WTC11 (cell line): ENCODE measurements around the gene CFAP20DC. TPM values are rescaled to one million over a fixed set of nuclear protein-coding genes. Genes with fewer than 3 reads are reported as not detected.

ENCODE experiments used
- ATAC-seq: fragments of 200-7000 bp; cut with Tn5 transposase; 2 replicates; pipeline ENCODE4 v1.10.0; 2021; ENCODE audit warnings: mild to moderate bottlenecking, moderate library complexity
- CTCF ChIA-PET: fragments of 300-600 bp; sonication (Branson Sonifier 250); formaldehyde crosslinking; loops from one replicate; lab custom pipeline; 2021; ENCODE audit warnings: antibody characterized with exemption; lab: Charles Lee
- POLR2A ChIA-PET: fragments of 350-600 bp; sonication (Branson Sonifier 250); formaldehyde crosslinking; loops from one replicate; lab custom pipeline; 2021; ENCODE audit warnings: antibody characterized with exemption; lab: Charles Lee
- DNase-seq: peaks from one replicate; pipeline ENCODE4 v3.0.0; 2021; ENCODE audit warnings: low spot score
- H3K27ac Mint-ChIP-seq: 2 replicates; pipeline ENCODE4 v1.8.0; 2021; ENCODE audit warnings: mixed read lengths
- H3K27me3 Mint-ChIP-seq: 2 replicates; pipeline ENCODE4 v1.8.0; 2021; ENCODE audit warnings: low read depth, mild to moderate bottlenecking, moderate library complexity, mixed read lengths
- H3K36me3 Mint-ChIP-seq: 2 replicates; pipeline ENCODE4 v1.8.0; 2021; ENCODE audit warnings: mixed read lengths
- H3K4me1 Mint-ChIP-seq: 2 replicates; pipeline ENCODE4 v1.8.0; 2022; ENCODE audit warnings: mixed read lengths
- H3K4me3 Mint-ChIP-seq: 2 replicates; pipeline ENCODE4 v1.8.0; 2021; ENCODE audit warnings: mild to moderate bottlenecking, moderate library complexity, mixed read lengths
- H3K9me3 Mint-ChIP-seq: 2 replicates; pipeline ENCODE4 v1.8.0; 2021; ENCODE audit warnings: mixed read lengths
- ATF1 ChIP-seq: sonication (generic); formaldehyde crosslinking; IDR thresholded peaks from 2 replicates; pipeline ENCODE4 v1.8.1; 2023; ENCODE audit warnings: mild to moderate bottlenecking, moderate library complexity, missing genetic modification reagents
- ETV6 ChIP-seq: sonication (generic); formaldehyde crosslinking; IDR thresholded peaks from 2 replicates; pipeline ENCODE4 v1.8.1; 2022; ENCODE audit warnings: mild to moderate bottlenecking, missing genetic modification reagents
- NFYB ChIP-seq: sonication (generic); formaldehyde crosslinking; conservative IDR thresholded peaks from 2 replicates; pipeline ENCODE4 v1.8.0; 2022; ENCODE audit warnings: low read depth, missing genetic modification reagents
- NR1H2 ChIP-seq: sonication (generic); formaldehyde crosslinking; IDR thresholded peaks from 2 replicates; pipeline ENCODE4 v1.9.0; 2021; ENCODE audit warnings: mild to moderate bottlenecking, moderate library complexity, missing genetic modification reagents
- ZNF121 ChIP-seq: sonication (generic); formaldehyde crosslinking; IDR thresholded peaks from 2 replicates; pipeline ENCODE4 v1.8.0; 2023; ENCODE audit warnings: missing genetic modification reagents
- ZNF232 ChIP-seq: sonication (generic); formaldehyde crosslinking; IDR thresholded peaks from 2 replicates; pipeline ENCODE4 v1.8.0; 2022; ENCODE audit warnings: mild to moderate bottlenecking, missing genetic modification reagents
- total RNA-seq: library from RNA; stranded (reverse); gene quantifications from 3 replicates; pipeline ENCODE4 v1.2.3, GENCODE V29; 2021
- TF ChIP-seq, protein P1 (sequence below): fragments of 250-450 bp; sonication (Bioruptor Pico); IDR thresholded peaks from 2 replicates; pipeline ENCODE4 v1.9.0; 2021; ENCODE audit warnings: mild to moderate bottlenecking
- TF ChIP-seq, protein P2 (sequence below): sonication (generic); formaldehyde crosslinking; IDR thresholded peaks from 2 replicates; pipeline ENCODE4 v1.8.1; 2023; ENCODE audit warnings: mild to moderate bottlenecking, moderate library complexity, missing genetic modification reagents
- TF ChIP-seq, protein P3 (sequence below): sonication (generic); formaldehyde crosslinking; IDR thresholded peaks from 2 replicates; pipeline ENCODE4 v1.8.1; 2022; ENCODE audit warnings: low read depth, mild to moderate bottlenecking, moderate library complexity, missing genetic modification reagents, borderline replicate concordance
- TF ChIP-seq, protein P4 (sequence below): sonication (generic); formaldehyde crosslinking; IDR thresholded peaks from 2 replicates; pipeline ENCODE4 v1.8.1; 2022; ENCODE audit warnings: mild to moderate bottlenecking, moderate library complexity, missing genetic modification reagents
- TF ChIP-seq, protein P5 (sequence below): fragments of 200-600 bp; IDR thresholded peaks from 2 replicates; pipeline ENCODE4 v1.8.0; 2022; ENCODE audit warnings: antibody characterized with exemption
- TF ChIP-seq, protein P6 (sequence below): sonication (generic); formaldehyde crosslinking; IDR thresholded peaks from 2 replicates; pipeline ENCODE4 v1.8.0; 2023; ENCODE audit warnings: missing genetic modification reagents, mild to moderate bottlenecking, borderline replicate concordance
- TF ChIP-seq, protein P7 (sequence below): sonication (generic); formaldehyde crosslinking; IDR thresholded peaks from 2 replicates; pipeline ENCODE4 v1.8.1; 2022; ENCODE audit warnings: low read depth, missing genetic modification reagents, borderline replicate concordance
- TF ChIP-seq, protein P8 (sequence below): sonication (generic); formaldehyde crosslinking; conservative IDR thresholded peaks from 2 replicates; pipeline ENCODE4 v1.8.1; 2022; ENCODE audit warnings: mild to moderate bottlenecking, missing genetic modification reagents

The CFAP20DC gene
- total RNA-seq, 1 experiment from 2014 or later: 4.9 TPM

DNA sequence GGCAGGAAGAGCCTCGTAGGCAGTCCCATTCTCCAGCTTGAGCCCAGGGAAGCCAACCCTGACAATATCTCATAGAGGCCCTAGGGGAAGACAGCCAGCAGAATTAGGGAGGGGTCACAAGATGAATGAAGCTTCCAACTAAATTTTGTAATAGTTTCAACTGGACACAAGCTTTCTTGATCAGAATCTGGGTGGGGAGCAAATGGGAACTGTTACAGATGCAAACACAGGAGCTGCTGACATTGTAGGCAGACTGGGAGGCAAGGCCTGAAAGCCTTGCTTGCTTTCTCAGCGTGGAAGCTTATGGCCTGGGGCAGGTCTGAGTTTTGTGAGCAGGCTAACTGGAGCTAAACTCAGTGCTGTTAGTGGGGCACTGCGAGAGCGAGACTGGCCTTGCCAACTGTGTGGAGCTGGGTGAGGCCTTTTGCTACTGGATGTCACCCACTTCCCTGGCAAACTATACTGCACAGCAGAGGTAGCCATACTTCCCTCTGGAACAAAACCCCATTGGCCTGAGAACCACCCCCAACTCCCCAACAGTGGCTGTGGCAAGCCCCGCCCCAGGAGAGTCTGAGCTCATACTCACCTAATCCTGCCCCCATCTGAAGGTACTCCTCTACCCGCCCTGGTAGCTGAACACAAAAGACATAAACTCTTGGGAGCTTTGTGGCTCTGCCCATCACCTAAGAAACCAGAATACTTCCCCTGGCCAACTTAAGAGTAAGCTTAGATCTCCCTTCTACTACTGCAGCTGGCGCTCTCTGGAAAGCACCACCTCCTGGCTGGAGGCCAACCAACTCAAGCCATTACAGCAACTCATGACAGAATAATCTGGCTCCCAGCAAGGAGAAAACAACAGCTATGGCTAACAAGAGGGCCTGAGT is 42.9 kb downstream of the CFAP20DC start:
- ChIA-PET POLR2A (no interaction called here), CTCF (interaction anchor here (0.6 to 1.6 kb wide), 3 partner anchors 46 to 851 kb away, joined by 4 to 5 read pairs (median 5); no protein-coding TSS in a partner anchor)
- no peaks in the 10 kb centered on the region for H3K27me3 Mint-ChIP-seq
- no peaks in the 10 kb centered on the region; the same call in 1 of the 2 replicates for H3K36me3 Mint-ChIP-seq
- no peak overlapping the region for H3K27ac Mint-ChIP-seq
- H3K9me3 Mint-ChIP-seq: peaks cover 7% of the 10 kb centered on the region
- DNase-seq (no peak), ATAC-seq (no peak)
- TF ChIP-seq, protein P1, sequence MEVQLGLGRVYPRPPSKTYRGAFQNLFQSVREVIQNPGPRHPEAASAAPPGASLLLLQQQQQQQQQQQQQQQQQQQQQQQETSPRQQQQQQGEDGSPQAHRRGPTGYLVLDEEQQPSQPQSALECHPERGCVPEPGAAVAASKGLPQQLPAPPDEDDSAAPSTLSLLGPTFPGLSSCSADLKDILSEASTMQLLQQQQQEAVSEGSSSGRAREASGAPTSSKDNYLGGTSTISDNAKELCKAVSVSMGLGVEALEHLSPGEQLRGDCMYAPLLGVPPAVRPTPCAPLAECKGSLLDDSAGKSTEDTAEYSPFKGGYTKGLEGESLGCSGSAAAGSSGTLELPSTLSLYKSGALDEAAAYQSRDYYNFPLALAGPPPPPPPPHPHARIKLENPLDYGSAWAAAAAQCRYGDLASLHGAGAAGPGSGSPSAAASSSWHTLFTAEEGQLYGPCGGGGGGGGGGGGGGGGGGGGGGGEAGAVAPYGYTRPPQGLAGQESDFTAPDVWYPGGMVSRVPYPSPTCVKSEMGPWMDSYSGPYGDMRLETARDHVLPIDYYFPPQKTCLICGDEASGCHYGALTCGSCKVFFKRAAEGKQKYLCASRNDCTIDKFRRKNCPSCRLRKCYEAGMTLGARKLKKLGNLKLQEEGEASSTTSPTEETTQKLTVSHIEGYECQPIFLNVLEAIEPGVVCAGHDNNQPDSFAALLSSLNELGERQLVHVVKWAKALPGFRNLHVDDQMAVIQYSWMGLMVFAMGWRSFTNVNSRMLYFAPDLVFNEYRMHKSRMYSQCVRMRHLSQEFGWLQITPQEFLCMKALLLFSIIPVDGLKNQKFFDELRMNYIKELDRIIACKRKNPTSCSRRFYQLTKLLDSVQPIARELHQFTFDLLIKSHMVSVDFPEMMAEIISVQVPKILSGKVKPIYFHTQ: no peak
- TF ChIP-seq NFYB (CRISPR knock-in tag): no peak
- H3K4me1 Mint-ChIP-seq: no peaks in the 10 kb centered on the region
- no peak overlapping the region for H3K4me3 Mint-ChIP-seq

DNA sequence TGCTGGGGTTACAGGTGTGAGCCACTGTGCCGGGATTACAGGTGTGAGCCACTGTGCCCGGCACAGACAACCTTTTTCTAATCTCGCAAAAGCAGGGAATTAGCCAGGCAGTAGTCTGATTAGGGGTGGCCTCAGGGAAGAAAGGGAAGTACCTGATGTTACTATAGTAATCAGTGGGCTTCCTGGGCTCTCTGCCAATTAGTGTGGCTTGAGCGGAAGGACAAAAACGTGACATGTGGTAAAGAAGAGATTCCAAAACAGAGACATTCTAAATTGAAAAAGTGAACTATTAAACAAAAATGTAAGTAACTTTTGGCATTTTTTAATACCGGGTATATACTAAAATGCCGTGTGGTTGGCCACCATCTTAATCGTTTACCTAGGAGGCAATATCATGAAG is 48.1 kb downstream of the CFAP20DC start:
- Mint-ChIP-seq H3K4me1 (peaks cover 3% of the 10 kb centered on the region; the same call in 1 of the 2 replicates), H3K9me3 (peaks cover 5% of the 10 kb centered on the region), H3K36me3 (no peaks in the 10 kb centered on the region), H3K27ac (no peak overlapping the region), H3K4me3 (no peak overlapping the region), H3K27me3 (no peaks in the 10 kb centered on the region)
- ATAC-seq: no peak
- CTCF ChIA-PET: no interaction called here
- DNase-seq: no peak
- POLR2A ChIA-PET: no interaction called here
- TF ChIP-seq, protein P2, sequence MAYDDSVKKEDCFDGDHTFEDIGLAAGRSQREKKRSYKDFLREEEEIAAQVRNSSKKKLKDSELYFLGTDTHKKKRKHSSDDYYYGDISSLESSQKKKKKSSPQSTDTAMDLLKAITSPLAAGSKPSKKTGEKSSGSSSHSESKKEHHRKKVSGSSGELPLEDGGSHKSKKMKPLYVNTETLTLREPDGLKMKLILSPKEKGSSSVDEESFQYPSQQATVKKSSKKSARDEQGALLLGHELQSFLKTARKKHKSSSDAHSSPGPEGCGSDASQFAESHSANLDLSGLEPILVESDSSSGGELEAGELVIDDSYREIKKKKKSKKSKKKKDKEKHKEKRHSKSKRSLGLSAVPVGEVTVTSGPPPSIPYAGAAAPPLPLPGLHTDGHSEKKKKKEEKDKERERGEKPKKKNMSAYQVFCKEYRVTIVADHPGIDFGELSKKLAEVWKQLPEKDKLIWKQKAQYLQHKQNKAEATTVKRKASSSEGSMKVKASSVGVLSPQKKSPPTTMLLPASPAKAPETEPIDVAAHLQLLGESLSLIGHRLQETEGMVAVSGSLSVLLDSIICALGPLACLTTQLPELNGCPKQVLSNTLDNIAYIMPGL (CRISPR knock-in tag): no peak
- TF ChIP-seq ETV6 (CRISPR knock-in tag) (no peak), ATF1 (CRISPR knock-in tag) (no peak), NR1H2 (CRISPR knock-in tag) (no peak), ZNF121 (CRISPR knock-in tag) (no peak), ZNF232 (no peak)
- TF ChIP-seq, protein P3, sequence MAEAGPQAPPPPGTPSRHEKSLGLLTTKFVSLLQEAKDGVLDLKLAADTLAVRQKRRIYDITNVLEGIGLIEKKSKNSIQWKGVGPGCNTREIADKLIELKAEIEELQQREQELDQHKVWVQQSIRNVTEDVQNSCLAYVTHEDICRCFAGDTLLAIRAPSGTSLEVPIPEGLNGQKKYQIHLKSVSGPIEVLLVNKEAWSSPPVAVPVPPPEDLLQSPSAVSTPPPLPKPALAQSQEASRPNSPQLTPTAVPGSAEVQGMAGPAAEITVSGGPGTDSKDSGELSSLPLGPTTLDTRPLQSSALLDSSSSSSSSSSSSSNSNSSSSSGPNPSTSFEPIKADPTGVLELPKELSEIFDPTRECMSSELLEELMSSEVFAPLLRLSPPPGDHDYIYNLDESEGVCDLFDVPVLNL (CRISPR knock-in tag): no peak
- TF ChIP-seq, protein P4, sequence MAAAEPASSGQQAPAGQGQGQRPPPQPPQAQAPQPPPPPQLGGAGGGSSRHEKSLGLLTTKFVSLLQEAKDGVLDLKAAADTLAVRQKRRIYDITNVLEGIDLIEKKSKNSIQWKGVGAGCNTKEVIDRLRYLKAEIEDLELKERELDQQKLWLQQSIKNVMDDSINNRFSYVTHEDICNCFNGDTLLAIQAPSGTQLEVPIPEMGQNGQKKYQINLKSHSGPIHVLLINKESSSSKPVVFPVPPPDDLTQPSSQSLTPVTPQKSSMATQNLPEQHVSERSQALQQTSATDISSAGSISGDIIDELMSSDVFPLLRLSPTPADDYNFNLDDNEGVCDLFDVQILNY (CRISPR knock-in tag): no peak
- TF ChIP-seq, protein P5, sequence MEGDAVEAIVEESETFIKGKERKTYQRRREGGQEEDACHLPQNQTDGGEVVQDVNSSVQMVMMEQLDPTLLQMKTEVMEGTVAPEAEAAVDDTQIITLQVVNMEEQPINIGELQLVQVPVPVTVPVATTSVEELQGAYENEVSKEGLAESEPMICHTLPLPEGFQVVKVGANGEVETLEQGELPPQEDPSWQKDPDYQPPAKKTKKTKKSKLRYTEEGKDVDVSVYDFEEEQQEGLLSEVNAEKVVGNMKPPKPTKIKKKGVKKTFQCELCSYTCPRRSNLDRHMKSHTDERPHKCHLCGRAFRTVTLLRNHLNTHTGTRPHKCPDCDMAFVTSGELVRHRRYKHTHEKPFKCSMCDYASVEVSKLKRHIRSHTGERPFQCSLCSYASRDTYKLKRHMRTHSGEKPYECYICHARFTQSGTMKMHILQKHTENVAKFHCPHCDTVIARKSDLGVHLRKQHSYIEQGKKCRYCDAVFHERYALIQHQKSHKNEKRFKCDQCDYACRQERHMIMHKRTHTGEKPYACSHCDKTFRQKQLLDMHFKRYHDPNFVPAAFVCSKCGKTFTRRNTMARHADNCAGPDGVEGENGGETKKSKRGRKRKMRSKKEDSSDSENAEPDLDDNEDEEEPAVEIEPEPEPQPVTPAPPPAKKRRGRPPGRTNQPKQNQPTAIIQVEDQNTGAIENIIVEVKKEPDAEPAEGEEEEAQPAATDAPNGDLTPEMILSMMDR: no peak
- TF ChIP-seq, protein P1: no peak
- TF ChIP-seq, protein P6, sequence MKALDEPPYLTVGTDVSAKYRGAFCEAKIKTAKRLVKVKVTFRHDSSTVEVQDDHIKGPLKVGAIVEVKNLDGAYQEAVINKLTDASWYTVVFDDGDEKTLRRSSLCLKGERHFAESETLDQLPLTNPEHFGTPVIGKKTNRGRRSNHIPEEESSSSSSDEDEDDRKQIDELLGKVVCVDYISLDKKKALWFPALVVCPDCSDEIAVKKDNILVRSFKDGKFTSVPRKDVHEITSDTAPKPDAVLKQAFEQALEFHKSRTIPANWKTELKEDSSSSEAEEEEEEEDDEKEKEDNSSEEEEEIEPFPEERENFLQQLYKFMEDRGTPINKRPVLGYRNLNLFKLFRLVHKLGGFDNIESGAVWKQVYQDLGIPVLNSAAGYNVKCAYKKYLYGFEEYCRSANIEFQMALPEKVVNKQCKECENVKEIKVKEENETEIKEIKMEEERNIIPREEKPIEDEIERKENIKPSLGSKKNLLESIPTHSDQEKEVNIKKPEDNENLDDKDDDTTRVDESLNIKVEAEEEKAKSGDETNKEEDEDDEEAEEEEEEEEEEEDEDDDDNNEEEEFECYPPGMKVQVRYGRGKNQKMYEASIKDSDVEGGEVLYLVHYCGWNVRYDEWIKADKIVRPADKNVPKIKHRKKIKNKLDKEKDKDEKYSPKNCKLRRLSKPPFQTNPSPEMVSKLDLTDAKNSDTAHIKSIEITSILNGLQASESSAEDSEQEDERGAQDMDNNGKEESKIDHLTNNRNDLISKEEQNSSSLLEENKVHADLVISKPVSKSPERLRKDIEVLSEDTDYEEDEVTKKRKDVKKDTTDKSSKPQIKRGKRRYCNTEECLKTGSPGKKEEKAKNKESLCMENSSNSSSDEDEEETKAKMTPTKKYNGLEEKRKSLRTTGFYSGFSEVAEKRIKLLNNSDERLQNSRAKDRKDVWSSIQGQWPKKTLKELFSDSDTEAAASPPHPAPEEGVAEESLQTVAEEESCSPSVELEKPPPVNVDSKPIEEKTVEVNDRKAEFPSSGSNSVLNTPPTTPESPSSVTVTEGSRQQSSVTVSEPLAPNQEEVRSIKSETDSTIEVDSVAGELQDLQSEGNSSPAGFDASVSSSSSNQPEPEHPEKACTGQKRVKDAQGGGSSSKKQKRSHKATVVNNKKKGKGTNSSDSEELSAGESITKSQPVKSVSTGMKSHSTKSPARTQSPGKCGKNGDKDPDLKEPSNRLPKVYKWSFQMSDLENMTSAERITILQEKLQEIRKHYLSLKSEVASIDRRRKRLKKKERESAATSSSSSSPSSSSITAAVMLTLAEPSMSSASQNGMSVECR: no peak
- TF ChIP-seq, protein P7, sequence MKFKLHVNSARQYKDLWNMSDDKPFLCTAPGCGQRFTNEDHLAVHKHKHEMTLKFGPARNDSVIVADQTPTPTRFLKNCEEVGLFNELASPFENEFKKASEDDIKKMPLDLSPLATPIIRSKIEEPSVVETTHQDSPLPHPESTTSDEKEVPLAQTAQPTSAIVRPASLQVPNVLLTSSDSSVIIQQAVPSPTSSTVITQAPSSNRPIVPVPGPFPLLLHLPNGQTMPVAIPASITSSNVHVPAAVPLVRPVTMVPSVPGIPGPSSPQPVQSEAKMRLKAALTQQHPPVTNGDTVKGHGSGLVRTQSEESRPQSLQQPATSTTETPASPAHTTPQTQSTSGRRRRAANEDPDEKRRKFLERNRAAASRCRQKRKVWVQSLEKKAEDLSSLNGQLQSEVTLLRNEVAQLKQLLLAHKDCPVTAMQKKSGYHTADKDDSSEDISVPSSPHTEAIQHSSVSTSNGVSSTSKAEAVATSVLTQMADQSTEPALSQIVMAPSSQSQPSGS (CRISPR knock-in tag): no peak
- TF ChIP-seq, protein P8, sequence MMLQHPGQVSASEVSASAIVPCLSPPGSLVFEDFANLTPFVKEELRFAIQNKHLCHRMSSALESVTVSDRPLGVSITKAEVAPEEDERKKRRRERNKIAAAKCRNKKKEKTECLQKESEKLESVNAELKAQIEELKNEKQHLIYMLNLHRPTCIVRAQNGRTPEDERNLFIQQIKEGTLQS (CRISPR knock-in tag): no peak
